ENCODE measurements around the gene MGST3. TPM values are rescaled to one million over a fixed set of nuclear protein-coding genes. Genes with fewer than 3 reads are reported as not detected.

Gene MGST3
- total RNA-seq, 2 donors from 2014 or later: 113 to 147 TPM

GRCh38 chr1:165683848-165684485, 52.9 kb downstream of the MGST3 start:
- Mint-ChIP-seq H3K4me3 (no peak overlapping the region), H3K4me1 (peaks cover 9% of the 10 kb centered on the region), H3K36me3 (ENCODE audit: low read depth) (peaks cover 59% of the 10 kb centered on the region), H3K9me3 (peaks cover 16% of the 10 kb centered on the region), H3K27ac (no peak overlapping the region), H3K27me3 (ENCODE audit: insufficient read depth) (no peaks in the 10 kb centered on the region)
- H3K27ac ChIP-seq (ENCODE audit: low read depth, low read length): no peak overlapping the region
- peaks cover 10% of the 10 kb centered on the region for H3K27me3 ChIP-seq (ENCODE audit: control insufficient read depth, insufficient read depth, low read length, poor library complexity, severe bottlenecking)
- 86 to 100% methylated on average over 1 of the region's 1 CpG for WGBS, 2 experiments (ENCODE audit: insufficient coverage in 1 of 2, insufficient read length in 1 of 2)
- peaks cover 40% of the 10 kb centered on the region for H3K9me3 ChIP-seq (ENCODE audit: control insufficient read depth, low read length)
- TF ChIP-seq CTCF (conservative IDR thresholded peaks at IDR 0.05): no peak
- no peak overlapping the region for H3K9ac ChIP-seq (ENCODE audit: extremely low read depth, low read length, poor library complexity, severe bottlenecking)
- H3K36me3 ChIP-seq (ENCODE audit: control insufficient read depth, insufficient read depth, low read length): peaks cover 53% of the 10 kb centered on the region
- DNase-seq: no peak
- no peak overlapping the region for H3K4me3 ChIP-seq (ENCODE audit: low read length)
- H3K4me1 ChIP-seq (ENCODE audit: control insufficient read depth, insufficient read depth, low read length): no peaks in the 10 kb centered on the region

DNA sequence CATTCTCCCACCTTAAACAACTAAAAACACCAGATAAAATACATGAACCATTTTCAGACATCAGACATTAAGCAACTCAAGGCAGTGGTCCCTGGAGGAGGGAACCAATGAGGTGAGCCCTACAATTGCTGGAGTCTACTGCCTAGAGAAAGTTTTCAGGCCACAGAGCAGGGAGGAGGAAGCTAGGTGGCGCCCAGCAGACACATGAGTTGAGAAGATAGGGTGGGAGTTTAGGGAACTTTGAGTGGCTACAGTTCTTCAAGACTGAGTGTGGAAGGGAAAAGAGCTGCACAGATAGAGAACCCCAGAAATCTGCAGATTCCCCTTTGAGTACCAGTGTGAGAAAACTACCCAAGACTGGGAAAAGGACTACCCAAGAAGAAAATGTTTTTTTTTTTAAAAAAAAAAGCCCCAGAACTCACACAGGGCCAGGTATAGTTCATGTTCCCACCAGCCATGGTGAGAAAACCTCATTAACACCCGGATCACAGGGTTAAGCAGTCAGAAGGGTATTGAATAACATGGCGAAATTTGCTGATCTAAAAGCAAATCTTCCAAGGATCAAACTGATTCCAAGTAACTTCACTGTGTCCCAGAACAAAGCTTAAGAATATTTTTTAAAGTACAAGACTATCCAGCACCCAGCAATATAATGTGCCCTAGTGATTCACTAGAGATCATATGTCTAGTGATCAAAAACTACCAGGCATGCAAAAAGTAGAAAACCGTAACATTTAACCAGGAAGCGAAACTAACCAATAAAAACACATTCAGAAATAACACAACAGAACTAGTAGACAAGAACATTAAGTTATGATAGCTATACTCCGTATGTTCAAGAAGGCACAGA, 55.3 kb downstream of the MGST3 start:
- no peaks in the 10 kb centered on the region for H3K4me1 ChIP-seq (ENCODE audit: control insufficient read depth, insufficient read depth, low read length)
- Mint-ChIP-seq H3K27me3 (ENCODE audit: insufficient read depth) (no peaks in the 10 kb centered on the region), H3K4me1 (peaks cover 9% of the 10 kb centered on the region), H3K27ac (no peak overlapping the region), H3K36me3 (ENCODE audit: low read depth) (peaks cover 56% of the 10 kb centered on the region), H3K9me3 (peaks cover 20% of the 10 kb centered on the region), H3K4me3 (no peak overlapping the region)
- peaks cover 40% of the 10 kb centered on the region for H3K36me3 ChIP-seq (ENCODE audit: control insufficient read depth, insufficient read depth, low read length)
- H3K4me3 ChIP-seq (ENCODE audit: low read length): no peak overlapping the region
- 82 to 86% methylated on average over 2 to 6 of the region's 6 CpGs for WGBS, 2 experiments (ENCODE audit: insufficient coverage in 1 of 2, insufficient read length in 1 of 2)
- H3K27ac ChIP-seq (ENCODE audit: low read depth, low read length): no peak overlapping the region
- H3K9ac ChIP-seq (ENCODE audit: extremely low read depth, low read length, poor library complexity, severe bottlenecking): no peak overlapping the region
- H3K9me3 ChIP-seq (ENCODE audit: control insufficient read depth, low read length): peaks cover 30% of the 10 kb centered on the region
- TF ChIP-seq CTCF (conservative IDR thresholded peaks at IDR 0.05): peak; percentile 65
- DNase-seq: peak; percentile 65
- H3K27me3 ChIP-seq (ENCODE audit: control insufficient read depth, insufficient read depth, low read length, poor library complexity, severe bottlenecking): peaks cover 10% of the 10 kb centered on the region

GRCh38 chr1:165686971-165687433, 56.0 kb downstream of the MGST3 start:
- H3K4me1 ChIP-seq (ENCODE audit: control insufficient read depth, insufficient read depth, low read length): no peaks in the 10 kb centered on the region
- Mint-ChIP-seq H3K4me1 (peaks cover 7% of the 10 kb centered on the region), H3K27ac (no peak overlapping the region), H3K36me3 (ENCODE audit: low read depth) (peaks cover 58% of the 10 kb centered on the region), H3K27me3 (ENCODE audit: insufficient read depth) (no peaks in the 10 kb centered on the region), H3K9me3 (peaks cover 26% of the 10 kb centered on the region), H3K4me3 (no peak overlapping the region)
- H3K36me3 ChIP-seq (ENCODE audit: control insufficient read depth, insufficient read depth, low read length): peaks cover 40% of the 10 kb centered on the region
- no peak for DNase-seq
- H3K27ac ChIP-seq (ENCODE audit: low read depth, low read length): no peak overlapping the region
- H3K4me3 ChIP-seq (ENCODE audit: low read length): no peak overlapping the region
- no peak for TF ChIP-seq CTCF (conservative IDR thresholded peaks at IDR 0.05)
- no peak overlapping the region for H3K9ac ChIP-seq (ENCODE audit: extremely low read depth, low read length, poor library complexity, severe bottlenecking)
- peaks cover 10% of the 10 kb centered on the region for H3K27me3 ChIP-seq (ENCODE audit: control insufficient read depth, insufficient read depth, low read length, poor library complexity, severe bottlenecking)
- 92% methylated on average over 2 of the region's 2 CpGs; no CpG with 5 or more reads in 1 of the 2 experiments for WGBS, 2 experiments (ENCODE audit: insufficient coverage in 1 of 2, insufficient read length in 1 of 2)
- peaks cover 29% of the 10 kb centered on the region for H3K9me3 ChIP-seq (ENCODE audit: control insufficient read depth, low read length)
